CD4-positive, alpha-beta T cell treated with Interleukin-15 for 4 hours (primary cell): ENCODE measurements around the gene LRRC7.

Experiments used
- DNase-seq: peaks from one replicate; pipeline ENCODE4 v3.0.0-alpha.2; 2020; ENCODE audit warnings: low spot score

LRRC7 gene

DNA sequence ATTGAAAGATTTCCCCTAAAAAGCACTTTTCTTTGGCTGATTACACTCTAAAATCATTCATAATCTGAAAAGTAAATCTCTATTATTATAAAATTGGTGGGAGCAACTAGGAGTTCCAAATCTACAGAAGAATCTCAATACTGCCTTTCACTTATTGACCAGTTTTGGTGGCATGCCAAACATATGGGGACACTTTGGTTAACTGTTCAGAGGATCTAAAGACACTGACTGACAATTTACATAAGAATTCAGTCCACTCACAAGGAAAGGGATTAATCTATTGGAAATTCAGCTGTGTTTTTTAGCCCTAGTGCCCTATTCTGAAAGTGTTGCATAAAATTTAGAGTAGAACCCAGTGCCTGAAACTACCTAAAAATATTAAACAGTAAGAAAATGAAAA is 524.1 kb downstream of the LRRC7 start:
- no peak for DNase-seq

DNA sequence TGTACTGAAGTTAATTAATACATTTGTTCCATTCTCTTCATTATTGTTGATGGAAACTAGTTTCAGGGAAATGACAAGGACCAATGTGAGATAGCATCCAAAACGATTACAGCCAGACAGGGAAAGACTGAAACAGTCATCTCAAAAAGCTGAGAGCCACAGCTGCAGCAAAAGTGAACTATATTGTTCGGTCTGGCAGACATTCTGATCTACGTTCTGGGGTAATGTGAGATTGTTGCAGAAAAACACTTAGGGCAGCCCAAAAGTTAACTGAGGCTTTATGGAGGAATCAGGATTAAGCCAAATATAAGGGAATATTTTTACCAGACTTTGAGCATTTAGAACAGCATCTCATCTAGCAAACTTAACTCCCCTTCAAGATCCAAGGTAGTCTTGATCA is 524.8 kb downstream of the LRRC7 start:
- no peak for DNase-seq

DNA sequence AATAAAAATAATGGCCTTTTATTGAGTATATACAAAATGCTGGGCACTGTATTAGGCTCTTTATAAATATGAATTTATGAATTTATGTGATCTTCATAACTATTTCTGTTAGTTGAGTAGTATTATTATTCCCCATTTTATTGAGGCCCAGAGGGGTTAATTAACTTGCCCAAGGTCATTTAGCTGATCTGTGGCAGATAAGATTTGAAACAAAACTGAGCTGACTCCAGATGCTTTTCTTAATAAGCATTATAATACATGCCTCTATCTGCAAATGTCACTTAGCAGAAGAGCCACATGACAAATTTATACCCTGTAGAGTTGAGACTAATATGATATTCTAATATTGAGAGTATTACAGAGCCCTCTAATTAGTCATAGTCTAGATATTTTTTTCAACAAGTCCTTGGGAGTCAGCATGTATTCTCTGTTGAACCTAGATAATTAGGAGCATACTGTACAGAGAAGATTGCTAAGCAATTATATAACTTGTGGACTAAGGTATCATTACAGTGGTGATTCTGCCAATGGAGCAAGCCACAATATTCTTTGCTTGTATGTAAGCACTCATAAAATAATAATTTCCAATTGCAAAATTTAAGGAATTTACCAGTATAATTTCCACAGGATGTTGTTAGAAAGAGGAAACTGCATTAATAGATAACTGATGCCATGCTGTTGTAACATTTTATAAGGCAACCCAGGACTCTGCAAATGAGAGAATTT is 525.7 kb downstream of the LRRC7 start:
- DNase-seq = no peak

DNA sequence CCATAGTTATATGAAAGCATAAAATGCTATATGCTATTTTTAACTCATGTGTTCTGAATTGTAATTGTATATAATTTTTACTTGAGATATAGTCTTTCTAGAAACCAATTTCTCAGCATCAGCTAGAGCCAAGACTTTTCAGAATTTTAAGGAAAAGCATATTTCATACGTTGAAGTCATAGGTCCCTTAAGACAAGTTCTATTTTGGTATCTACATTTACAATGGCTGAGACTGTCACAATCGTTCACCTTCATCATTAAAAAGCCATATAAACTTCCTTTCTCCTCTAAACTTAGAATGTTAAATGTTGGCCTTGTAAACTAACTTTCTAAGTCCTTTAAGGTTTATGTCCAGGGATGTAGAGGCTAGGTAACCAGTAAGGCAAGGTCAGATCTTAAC is 533.5 kb downstream of the LRRC7 start:
- no peak for DNase-seq

DNA sequence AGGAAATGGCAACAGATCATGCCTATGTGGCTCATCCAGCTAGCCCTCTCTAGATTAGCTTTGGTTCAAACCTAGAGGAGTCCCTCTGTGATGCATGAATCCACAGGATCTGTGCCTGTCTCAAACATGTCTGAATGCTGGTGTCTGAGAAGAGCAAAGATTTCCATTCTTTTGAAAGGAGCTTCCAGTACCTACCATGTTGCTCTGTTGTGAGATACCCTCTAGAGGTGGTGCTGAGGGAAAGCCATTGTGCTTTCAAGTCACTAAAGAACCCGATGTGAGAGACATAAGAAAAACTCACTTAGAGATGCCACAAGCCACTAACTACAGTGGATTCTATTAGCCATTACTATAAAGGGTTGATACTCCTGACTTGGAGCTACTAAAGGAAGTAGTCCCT is 534.1 kb downstream of the LRRC7 start:
- DNase-seq = no peak

DNA sequence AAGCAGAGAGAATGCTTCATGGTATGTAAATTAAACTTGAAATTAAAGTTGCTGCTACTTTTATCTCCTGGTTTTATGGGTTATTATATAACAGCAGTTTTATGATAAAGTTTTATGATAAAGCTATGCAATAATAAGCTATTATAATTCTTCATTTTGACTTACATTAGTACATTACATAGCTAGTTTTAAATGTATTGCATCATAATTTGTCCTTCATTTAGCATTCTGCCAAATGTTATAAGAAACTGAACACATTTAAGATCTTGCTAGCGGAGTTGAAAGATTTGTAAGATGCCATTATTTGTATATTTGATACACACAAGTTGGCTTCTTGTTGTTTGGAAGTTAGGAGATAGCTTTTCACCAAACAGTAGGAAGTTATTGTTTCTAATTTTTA is 536.0 kb downstream of the LRRC7 start:
- no peak for DNase-seq

DNA sequence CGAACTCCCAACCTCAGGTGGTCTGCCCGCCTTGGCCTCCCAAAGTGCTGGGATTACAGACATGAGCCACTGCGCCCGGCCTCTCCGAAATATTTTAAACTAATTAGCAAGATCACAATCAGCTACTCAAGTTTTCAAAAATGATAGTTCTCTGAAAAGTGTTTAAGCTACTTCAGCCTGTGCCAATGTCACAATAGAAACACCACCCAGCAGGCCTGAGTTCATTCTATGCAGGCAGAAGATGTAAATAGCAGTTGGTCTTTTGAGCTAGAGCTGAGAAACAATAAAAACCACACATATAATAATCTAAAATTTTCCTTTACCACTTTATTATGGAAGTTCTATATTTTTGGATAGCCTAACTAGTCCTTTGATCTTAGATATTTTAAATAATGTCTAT is 541.5 kb downstream of the LRRC7 start:
- no peak for DNase-seq

DNA sequence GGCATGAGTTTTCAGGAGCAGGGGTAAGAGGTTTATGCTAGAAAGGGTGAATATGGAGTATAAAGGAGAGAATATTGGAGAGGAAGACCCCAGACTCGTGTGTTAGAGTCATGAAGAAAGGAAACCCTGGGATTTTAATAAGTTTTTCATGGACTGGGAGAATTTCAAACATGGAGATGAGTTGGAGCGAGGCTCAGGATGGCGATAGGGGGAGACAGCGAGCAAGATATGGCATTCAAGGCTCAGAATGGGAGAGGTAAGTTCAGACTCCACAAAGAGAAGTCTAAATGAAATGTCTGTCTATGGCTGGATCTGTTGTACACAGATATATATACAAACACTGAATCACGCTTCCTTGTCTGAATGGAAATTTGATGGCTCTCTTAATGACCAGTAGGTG is 545.1 kb downstream of the LRRC7 start:
- no peak for DNase-seq

DNA sequence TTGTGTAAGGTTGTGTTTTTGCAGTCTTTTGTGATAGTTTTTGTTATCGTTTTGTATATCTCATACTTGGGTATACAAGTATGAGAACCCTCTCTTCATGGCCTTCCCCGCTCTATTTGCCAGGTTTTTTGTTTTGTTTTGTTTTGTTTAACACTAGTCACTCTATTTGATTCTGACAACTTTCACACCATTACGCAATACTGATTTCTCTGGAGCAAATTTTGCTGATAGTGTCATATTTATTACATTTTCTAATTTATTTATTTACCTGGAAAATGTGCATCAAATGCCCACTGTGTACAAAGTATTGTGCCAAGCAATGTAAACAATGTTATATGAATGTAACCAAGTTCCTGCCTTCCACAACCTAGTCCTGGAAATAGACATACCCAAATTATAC is 547.6 kb downstream of the LRRC7 start:
- no peak for DNase-seq

DNA sequence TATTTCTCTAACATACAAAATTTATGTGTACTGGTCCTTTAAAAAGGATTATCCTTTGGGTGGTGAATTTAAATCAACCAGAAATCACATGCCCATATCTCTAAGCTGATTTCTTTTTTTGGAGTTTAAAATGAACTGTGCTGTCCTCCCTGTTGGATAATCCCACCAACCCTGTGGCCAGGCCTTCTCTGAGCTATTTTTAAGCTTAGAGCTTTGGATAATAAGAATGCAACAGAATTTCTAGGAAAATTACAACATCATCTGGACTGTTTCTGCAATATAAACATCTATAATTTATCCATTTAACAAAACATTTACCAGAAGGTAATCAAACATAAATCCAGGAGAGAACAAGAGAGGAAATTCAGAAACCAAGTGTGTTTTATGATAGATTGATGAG is 549.3 kb downstream of the LRRC7 start:
- DNase-seq = no peak

DNA sequence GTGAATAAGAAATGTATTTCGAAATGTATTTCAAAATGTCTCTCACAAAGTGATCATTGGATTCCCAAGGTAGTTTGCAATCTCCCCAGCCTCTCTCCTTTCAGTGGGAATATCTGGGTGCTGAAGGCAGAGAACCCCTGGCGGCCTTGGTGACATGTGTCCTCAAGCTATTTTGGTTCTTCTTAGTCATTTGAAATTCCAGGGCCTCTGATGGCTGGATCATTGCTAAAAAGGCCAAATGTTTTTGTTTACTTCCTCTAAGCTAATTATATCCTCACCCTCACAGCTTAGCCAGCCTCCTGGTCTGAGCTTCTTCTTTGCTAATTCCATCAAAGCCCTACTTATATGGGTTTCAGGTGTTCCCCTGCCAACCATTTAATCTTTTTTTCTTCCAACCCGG is 566.4 kb downstream of the LRRC7 start:
- DNase-seq = no peak

DNA sequence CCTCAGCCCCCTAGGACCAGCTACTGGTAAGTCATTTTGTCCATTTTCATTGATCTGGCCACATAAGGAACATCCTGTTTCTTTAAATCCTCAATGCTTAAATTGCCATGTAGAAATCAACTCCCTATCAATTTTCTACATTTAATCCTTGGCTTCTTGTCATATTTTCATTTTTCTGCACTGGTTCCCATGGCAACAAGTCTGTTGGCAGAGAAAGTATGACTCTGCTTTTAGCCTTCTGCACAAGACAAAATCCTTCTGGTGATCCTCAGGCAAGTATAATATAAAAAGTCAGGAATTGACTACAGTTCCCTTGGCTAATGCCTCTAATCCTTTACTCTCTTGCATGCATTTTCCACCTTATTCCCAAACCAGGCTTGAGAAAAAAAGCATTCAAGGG is 572.6 kb downstream of the LRRC7 start:
- no peak for DNase-seq

DNA sequence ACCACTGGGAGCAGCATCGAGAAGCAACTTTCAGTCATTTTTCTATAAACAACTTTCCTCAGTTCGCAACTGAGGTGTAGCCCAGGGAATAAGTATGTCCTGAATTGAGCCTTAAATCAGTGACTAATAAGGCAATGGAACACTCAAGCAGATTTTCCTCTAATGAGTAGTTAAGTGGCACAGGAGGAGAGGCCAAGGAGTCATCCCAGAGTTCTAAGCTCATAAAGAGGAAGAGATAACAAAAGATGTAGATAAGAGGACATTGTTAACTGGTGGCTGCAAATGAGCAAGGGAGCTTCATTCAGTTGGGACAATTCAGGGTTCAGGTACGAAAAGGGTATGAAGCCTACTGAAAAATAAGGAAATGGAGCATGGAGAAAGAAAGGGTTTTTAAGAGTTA is 573.2 kb downstream of the LRRC7 start:
- DNase-seq = no peak

DNA sequence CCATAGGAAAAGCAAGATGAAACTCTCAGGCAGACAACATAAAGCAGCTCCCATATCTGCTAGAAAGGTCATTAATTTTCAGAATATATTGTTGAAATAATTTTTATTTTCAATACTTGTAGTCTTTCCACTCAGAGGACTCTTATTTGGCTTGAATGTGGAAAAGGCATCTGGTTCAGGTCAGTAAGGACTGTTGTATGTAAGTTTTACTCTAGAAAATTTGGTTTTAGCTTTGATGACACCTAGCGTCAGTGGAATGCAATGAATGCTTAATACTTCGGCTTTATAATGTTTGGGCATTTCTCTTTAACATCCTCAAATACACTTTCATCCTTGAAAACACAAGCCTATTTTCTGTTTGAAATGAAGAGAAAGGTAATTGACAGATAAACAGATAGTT is 574.4 kb downstream of the LRRC7 start:
- DNase-seq = no peak

DNA sequence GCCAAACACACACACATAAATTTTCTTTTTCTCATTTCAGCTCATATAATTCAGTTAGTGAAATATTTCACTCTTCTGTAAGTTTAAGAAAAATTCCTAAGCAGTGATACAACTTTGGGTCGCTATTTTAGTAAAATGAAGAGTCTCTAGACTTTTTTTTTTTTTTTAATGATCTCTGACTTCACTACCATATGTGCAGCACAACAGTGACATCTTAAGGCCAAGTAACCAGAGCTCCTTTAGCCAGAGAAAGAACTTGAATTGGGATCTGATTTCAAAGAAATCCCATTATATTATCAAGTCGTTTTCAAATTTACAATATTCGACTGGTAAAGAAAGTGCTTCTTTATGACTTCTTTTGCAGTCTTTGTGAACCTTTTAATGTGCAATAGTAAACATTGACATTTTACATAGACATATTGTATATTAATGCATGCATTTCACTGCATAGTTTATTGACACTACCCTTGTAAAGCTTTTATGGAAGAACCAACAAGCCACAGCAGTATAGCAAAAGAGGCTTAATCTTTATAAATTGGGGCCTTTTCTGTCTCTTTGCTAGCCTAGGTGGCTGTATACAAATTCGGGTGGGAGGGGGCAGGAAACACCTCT is 575.4 kb downstream of the LRRC7 start:
- no peak for DNase-seq

DNA sequence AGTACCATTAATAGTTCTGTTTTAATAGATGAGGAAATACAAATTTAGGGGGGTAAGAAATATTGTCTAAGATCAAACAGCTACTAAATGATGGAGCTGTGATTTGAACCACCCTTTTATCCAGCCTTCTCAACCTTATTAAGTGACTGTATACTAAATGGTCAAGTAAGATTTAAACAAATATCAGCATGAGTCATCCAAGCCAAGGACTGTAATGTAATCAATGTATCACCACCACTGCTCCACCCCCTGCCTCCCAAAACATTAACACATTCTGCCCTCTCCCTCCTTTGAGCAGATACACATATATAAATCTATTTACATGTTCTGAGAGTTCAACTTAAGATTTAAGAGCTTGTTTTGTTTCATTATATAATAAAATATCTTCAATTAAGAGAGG is 578.8 kb downstream of the LRRC7 start:
- no peak for DNase-seq

DNA sequence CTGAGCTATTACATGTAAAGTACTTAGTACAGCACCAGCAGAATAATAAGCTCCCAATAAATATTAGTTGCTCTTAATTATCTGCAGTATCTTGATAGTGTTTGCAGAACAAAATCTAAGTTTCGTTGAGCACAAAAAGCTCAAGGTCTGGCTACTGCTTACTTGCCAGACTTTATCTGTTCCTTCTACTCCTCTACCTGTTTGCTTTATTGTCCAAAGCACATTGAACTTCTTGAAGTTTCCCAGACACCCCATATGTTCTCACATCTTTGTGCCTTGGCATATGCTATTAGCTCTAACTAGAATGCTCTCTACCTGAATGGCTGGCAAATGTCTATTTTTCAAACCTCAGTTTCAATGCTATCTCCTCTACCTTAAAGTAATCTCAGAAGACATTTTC is 582.7 kb downstream of the LRRC7 start:
- no peak for DNase-seq

DNA sequence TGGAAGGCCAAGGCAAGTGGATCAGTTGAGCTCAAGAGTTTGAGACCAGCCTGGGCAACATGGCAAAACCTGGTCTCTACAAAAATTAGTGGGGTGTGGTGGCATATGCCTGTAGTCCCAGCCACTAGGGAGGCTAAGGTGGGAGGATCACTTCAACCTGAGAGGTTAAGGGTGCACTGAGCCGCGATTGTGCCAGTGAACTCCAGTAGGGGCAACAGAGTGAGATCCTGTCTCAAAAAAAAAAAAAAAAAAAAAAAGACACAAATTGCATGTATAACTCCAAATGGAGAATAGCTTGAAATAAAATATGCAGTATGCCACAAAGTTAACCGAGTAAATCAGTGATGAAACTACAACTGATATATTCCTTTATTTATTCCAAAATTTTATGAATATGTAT is 586.0 kb downstream of the LRRC7 start:
- no peak for DNase-seq

DNA sequence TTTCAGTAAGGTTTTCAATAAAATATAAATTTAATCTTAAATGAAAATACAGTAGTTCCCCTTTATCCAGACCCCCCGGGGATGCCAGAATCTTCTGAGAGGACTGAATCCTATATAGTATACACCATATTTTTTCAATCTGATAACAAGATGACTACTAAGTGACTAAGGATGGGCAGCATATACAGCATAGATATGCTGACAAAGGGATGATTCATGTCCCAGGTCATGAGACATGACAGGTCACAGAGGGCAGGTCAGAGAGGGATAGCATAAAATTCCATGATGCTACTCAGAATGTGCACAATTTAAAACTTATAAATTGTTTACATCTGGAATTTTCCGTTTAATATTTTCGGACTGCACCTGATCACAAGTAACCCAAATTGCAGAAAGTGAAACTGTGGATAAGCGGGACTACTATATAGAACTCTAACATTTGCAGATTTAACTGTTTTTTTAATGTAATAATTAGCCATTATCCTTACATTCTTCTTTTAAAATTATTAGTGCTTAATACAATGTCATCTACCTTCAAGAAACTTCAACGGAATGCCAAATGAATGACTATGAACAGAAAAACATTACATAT is 588.9 kb downstream of the LRRC7 start:
- no peak for DNase-seq

DNA sequence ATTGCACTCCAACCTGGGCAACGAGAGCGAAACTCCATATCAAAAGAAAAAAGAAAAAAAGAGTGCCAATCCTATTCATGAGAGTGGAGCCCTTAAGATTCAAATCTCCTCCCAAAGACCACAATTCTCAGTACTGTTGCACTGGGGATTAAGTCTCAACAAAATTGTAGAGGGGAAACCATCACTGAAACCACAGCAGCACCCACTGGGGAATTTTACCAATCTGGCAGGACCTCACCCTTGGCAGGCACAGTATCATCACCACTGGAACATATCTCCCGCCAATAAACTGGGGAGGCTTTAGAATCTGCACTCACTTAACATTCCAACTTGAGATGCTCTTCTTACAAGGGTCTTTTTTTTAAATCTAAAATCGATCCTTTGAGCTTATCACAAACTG is 596.6 kb downstream of the LRRC7 start:
- no peak for DNase-seq

DNA sequence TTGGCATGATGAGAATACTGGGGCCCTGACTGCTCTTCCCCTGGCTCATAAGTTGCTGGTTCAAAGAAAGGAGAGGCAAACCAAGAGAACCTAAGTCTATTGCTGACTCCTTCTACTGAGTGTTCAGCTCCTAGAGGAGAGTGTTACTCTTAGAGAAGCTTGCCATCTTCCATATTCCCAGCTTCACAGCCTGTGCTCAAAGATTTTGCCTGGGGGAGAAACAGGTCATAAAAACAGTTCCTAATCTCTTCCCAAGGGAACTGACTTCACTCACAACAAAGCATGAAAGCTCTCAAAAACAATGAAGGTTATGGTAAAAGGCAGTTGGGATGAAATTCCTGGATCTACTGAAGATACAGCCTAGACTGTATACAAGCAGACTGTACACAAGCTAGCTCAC is 600.6 kb downstream of the LRRC7 start:
- DNase-seq = no peak

DNA sequence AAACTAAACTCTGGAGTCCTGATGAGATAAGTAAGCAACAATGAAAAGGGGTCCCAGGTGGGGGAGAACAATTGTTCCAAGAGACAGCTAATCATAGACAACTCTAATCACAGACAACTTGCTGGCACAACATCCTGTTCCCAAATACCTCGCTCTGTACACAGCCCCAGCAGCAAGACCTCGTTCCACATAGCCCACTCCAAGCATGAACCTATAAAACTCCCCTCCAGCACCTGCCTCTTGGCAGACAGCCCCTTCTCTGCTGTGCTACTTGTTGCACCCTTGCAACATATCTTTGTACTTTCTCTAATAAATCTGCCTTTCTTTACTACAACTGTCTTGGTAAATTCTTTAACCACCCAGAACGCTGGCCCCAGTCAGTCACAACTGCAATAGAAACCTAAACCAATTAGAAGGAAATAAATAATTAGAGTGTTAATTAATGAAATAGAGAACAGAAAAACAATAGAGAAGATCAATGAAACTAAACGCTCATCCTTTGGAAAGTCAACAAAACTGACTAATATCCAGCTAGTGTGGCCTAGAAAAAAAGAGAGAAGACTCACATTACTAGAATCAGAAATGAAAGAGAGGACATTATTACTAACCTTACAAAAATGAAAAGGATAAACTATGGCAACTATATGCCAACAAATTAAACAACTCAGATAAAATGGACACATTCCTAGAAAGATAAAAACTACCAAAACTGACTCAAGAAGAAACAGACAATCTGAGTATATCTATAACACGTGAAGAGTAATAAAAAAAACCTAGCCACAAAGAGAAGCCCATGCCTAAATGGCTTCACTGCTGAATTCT is 601.5 kb downstream of the LRRC7 start:
- no peak for DNase-seq

DNA sequence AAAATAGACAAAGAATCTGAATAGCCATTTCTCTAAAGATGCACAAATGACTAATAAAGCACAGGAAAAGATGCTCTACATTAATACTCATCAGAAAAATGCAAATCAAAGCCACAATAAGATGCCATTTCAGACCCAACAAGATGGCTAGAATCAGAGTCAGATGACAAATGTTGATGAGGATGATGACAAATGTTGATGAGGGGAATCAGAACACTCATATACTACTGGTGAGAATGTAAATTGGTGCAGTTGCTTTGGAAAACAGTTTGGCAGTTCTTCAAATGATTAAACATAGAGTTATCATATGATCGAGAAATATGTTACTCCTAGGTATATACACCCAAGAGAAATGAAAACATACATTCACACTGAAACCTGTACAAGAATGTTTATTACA is 603.8 kb downstream of the LRRC7 start:
- no peak for DNase-seq
